Dermis blood vessel endothelial cell (primary cell): Measurements from ENCODE around the gene BGN. TPM values are rescaled to one million over a fixed set of nuclear protein-coding genes. Genes with fewer than 3 reads are reported as not detected.

Experiments used
- DNase-seq: peaks from one replicate; pipeline ENCODE4 v3.0.0; 2010
- total RNA-seq: library from RNA; depleted of rRNA; stranded (reverse); fragments of >200 nt; gene quantifications from 2 replicates; pipeline ENCODE4 v1.2.3, GENCODE V29; 2014

BGN gene
- total RNA-seq, 1 donor from 2014 or later: 27.4 TPM

DNA sequence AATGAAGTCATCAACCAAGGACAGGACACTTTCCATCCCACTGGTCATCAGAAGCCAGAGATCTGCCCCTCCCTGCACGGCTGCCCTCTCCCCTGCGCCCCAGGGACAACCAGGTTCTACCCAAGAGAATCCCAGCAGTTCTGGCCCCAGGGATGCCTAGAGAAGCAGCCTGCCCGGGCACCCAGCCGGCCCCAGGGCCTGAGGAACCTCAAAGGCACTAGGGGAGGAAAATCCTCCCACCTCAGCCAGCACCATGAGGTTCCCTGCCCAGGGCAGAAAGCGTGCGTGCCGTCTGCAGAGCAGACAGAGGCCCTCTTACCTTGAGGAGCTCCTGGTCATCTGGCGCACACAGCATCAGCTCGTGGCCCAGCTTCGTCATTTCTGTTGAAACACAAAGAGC lies 32.5 kb upstream of the BGN start:
- DNase-seq: no peak

DNA sequence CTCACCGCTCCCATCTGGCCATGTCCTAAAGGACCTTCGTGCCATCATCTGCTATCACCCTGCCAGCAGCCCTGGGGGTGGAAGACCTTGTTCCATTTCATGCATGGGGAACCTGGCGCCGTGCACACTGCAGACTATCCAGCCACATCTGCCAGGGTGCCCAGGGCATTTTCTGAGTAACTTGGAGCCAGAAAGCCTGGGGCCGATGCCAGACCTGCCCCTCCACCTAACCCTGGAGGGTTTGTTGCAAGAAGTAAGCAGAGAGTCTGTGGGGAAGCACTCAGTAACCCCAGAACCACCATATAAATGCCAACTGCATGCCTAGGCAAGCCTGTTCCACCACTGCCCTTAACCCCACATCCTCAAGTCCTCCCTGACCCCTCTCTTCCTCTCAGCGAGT lies 31.7 kb upstream of the BGN start:
- no peak for DNase-seq

DNA sequence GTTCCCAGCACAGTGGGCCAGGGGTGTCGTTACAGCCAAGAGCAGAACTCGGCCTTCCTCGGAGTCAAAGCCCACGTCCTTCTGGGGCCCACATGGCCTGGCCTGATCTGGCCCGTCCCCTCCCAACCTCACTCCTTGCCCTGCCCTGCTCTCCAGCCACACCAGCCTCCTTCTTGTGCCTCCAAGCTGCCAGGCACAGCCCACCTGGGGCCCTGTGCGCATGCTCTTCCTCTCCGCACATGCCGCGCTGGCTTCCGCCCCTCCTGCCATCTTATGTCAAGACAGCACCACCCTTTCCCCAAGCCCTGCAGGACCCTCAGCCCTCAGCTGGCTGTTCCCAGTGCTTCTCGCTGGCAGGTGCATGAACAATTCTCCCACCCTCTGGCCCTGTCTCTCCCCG lies 31.2 kb upstream of the BGN start:
- no peak for DNase-seq

GRCh38 chrX:153464116-153464515 lies 30.7 kb upstream of the BGN start:
- DNase-seq: no peak

- no peak for DNase-seq
These were observed 28.9 kb upstream of the BGN start for GRCh38 chrX:153465691-153466380.

DNA sequence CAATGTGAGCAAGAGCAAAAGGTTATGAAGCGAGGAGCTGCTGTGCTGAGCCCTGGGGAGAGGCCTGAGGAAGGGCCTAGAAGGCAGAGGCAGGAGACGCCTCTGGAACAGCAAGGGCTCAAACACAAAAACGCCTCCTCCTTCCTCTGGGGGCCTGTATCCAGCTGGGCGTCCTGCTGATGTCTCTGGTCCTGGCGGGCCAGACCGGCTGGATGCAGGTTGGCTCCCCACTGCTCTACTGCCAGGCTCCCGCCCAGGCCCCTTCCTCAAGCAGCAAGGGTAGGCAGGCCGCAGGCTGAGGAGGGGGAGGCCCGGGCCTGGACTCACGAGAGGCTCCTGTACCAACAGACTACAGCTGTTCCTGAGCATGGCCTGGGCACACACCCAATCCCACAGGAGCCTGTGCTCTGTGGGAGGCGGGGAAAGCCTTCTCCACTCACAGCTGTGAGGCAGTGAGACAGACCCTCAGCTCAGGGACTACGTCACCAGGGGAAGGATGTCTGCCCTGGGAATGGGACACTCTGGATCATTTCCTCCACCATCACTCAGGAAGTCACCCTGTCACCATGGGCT lies 26.7 kb upstream of the BGN start:
- no peak for DNase-seq

- DNase-seq: peak; percentile 52
These were observed 24.9 kb upstream of the BGN start for GRCh38 chrX:153469811-153470410.

DNA sequence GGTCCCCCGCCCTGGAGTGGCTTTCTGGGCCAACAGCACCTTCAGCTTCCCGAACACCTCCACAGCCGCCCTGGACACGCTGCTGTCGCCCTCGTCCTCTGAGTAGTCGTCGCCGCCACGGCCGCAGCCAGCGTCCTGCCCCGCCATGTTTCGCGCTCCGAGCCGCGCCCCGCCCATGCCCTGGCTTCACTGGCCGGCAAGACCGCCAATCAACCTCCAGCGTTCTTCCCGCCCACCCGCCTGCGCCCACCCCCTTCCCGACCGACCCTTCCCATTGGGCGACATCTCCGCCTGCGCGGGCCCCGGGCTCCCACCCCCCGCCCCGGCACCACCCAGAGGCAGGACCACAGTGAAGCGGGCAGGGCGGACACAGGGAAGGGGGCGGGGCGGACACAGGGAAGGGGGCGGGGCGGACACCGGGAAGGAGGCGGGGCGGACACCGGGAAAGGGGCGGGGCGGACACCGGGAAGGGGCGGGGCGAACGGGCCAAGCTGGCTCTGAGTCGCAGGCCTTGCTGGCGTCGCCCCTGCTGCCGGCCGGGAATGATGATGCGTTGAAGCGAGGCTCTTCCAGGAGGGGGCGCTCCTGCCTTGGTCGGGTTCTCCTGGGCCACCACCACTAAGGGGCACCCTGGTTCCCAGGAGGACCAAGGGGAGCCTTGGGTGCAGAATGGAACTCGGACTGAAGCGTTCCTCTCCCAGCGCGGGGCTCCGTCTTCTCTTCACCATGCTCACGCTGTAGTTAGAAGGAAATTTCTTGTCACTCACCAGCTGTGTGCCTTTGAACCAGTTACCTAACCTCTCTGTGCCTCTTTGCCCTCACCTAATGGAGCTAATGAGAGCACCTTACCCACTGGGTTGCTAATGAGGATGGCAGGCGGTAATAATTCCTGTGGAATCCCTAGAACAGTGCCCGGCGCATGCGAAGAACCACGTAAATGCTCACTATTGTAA lies 24.1 kb upstream of the BGN start, which contains the start of gene HAUS7:
Gene HAUS7, minus strand, starts transcription at position 166 of the 953 bp plus-strand sequence. Its CDS starts 19 bp downstream, at position 147.
- DNase-seq: peak; percentile 93

GRCh38 chrX:153471663-153472280 lies 23.0 kb upstream of the BGN start:
- no peak for DNase-seq

DNA sequence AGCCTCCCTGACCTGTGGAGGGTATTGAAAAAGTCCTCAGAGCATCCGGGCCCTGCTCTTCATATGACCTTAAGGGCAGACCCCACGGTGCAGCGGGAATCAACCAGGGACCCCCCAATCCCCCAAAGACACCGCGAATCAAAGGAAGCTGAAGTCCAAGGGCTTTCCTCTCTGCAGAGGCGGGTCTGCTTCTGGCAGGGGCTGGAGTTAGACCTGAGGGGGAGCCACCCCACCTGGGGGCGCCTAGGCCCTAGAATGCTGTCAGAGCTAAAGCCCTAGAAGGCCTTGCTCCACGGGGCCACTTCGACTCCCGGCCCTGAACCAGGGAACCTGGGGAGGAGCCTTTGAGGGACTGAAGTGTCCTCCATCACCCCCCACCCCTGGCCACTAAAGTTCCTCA lies 21.7 kb upstream of the BGN start:
- DNase-seq: no peak

GRCh38 chrX:153474266-153474665 lies 20.5 kb upstream of the BGN start:
- DNase-seq: no peak

DNA sequence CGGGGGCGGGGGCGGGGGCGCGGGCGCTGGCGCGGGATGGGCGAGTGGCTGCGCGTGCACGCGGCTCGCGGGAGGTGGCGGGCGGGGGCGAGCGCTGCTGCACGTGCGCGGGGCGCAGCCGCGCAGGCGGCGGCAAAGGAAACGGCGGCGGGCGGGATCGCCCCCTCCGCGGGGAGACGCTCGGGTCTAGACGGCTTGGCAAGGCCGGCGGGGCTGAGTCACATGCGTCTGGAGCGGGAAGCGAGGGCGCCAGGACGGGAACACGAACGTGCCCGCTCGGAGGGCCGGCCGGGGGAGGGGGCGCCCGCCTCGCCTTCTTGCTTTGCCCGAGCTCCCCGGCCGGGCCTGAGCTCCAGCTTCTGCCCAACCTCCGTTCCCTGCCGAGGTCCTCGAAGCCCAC lies 20.1 kb upstream of the BGN start:
- DNase-seq: peak; percentile 84

DNA sequence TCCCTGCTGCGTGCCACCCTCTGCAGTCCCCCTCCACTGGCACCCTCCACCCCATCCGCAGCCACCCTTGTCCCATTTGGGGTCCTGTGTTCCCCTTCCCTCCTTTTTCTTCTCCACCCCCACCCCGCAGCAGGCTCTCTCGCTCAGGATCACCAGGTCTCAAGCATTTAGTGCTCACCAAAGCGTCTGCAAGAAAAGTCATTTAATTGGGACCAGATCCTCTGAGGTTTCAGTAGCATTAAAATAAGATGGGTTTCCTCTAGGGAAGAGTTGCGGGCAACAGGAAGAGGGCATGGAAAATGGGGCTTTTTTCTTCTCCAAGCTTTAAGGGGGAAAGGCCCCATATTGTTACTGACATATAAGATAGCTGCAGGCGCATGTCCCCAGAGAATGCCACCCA lies 19.5 kb upstream of the BGN start:
- DNase-seq: no peak

DNA sequence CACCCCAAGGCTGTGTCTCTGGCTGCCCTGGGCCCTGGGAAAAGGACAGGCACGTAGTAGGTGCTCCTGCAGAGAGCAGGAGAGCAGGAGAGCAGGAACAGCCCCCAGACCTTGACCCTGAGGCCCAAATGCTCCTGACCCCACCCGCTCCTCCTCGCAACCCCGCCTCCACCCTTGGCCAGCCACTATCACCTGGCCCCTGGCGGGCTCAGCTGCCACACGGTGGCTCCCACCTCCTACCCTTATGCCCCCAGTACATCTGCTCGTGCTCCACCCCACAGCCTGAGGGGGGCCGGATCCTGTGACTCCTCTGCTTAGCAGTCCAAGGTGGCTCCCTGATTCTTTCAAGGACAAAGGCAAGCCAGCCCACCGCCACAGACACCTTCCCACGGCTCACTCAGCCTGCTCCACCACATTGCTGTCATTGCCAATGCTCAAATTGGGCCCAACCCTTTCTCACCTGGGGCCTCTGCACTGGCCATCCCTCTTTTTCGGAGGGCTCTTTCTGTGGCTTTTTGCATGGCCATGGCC lies 19.0 kb upstream of the BGN start:
- no peak for DNase-seq

DNA sequence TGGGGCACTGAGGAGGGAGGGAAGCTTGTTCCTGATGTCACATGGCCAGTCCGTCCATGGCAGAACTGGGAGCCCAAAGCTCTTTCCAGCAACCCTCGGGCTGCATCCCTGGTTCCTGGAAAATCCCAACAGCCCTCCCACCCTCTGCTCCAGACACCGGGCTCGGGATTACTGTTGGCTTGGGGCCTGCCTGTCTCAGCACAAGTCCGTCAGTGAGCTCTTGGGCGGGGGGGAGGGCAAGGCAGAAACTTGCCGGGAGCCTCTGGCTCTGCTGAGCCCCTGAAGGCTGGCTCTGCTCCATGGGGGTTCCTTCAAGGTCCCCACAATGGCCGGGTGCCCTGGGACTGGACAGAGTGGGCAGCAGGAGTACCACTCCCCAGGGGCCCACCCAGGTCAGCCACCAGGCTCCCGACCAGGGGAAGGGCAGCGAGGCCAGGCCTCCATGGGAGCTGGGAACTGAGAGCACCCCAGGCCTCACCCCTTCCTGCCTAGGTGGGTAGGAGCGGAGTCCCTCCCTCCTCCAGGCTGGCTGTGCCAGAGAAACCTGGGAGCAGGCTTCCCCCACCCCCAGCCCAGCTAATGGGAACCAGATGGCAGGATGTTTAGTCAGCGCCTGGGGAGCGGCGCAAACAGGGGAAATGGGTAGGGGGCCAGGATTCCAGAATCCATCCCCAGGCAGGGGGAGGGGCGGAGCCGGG lies 18.0 kb upstream of the BGN start:
- peak; percentile 82 for DNase-seq

DNA sequence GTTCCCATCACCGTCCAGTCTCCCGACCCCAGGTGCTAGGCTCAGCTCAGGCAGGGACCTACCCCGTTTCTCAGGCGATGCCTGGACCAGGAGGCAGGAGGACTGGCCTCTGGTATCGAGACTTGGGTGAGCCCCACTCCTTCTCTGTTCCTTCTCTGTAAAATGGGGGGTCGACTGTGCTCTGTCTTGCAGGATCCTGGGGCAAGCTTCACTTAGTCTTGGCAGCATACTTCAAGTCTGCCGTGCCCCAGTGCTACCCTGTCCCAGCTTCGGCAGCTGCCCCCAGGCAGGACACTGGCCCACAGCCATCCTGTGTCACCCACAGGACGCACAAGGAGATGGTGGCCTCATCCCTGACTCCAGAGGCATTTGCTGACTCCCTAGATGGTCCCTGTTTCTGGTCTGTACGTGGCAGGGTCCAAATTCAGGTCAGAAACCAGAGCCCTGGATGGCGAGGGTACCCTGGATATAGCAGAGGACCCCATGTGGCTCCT lies 17.4 kb upstream of the BGN start:
- no peak for DNase-seq

DNA sequence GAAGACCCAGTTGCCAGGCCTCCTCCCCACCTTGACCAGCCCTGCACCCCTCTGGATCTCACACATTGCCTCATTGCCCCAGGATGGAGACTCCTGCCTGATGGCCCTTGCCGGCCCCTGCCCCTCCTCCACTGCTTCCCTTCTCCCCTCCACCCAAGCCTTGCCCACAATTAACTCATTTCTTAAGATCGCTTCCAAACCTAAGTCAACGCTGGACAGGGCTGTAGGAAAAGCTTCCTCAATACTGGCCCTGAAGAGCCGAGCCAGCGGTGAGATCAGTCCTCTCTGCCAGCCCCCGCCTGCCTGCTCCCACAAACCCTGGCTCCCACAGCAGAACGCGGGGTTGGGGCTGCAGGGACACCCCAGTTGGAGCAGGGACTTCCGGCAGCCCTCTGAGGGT lies 16.9 kb upstream of the BGN start:
- no peak for DNase-seq

GRCh38 chrX:153478746-153479145 lies 16.0 kb upstream of the BGN start:
- no peak for DNase-seq

DNA sequence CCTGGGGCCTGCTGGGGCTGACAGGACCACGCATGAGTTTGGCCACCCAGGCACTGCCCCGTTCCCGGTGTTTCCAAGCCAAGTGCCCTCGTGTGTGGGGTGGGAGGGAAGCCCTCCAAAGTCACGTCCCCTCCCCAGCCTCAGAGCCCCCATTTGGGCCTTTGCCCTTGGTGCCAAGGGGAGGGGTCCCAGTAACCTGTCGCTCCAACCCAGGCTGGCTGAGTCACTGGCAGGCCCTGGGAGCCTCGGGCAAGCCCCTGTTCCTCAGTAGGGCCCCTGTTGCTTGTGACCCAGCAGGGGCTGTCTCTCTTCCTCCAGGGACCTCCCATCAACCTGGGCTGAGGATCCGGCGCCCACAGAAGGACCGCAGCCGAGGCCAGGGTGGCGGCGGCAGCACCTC lies 13.7 kb upstream of the BGN start:
- DNase-seq: no peak

- DNase-seq: no peak
These were observed 12.3 kb upstream of the BGN start for GRCh38 chrX:153482376-153483015.
